Caco-2 (cell line): ENCODE results near the gene PTGES2. TPM values are rescaled to one million over a fixed set of nuclear protein-coding genes. Genes with fewer than 3 reads are reported as not detected.

ENCODE experiments used
- BruUV-seq: library from RNA; stranded (reverse); fragments of 400-500 nt; replicated peaks from 2 replicates; lab custom pipeline; 2021; lab: Mats Ljungman, UMichigan
- CTCF ChIA-PET: fragments of 300-600 bp; sonication (Branson Sonifier 250); formaldehyde crosslinking; loops from one replicate; lab custom pipeline; 2022; ENCODE audit warnings: antibody characterized with exemption; lab: Charles Lee
- POLR2A ChIA-PET: fragments of 300-600 bp; sonication (Branson Sonifier 250); formaldehyde crosslinking; loops from one replicate; lab custom pipeline; 2022; ENCODE audit warnings: antibody characterized with exemption; lab: Charles Lee
- DNase-seq, 2 experiments: peaks; one replicate each; pipeline versions ENCODE4 v3.0.0 to v3.0.0-alpha.2; 2020 to 2022
- H3K27me3 ChIP-seq: replicated peaks from 2 replicates; pipeline ENCODE4 v1.6.0; 2011; ENCODE audit warnings: low read length; ENCODE audit not compliant: control insufficient read depth, insufficient read depth
- H3K36me3 ChIP-seq: 2 replicates; pipeline ENCODE4 v1.5.1; 2011; ENCODE audit warnings: low read length; ENCODE audit not compliant: control insufficient read depth, insufficient read depth
- H3K4me1 ChIP-seq: fragments of 250-450 bp; sonication (Bioruptor Pico); 2 replicates; pipeline ENCODE4 v1.5.1; 2020; ENCODE audit warnings: mild to moderate bottlenecking
- H3K4me3 ChIP-seq: 2 replicates; pipeline ENCODE4 v1.5.1; 2011; ENCODE audit warnings: low read depth, mild to moderate bottlenecking, control low read depth, low read length
- H3K9me3 ChIP-seq: fragments of 250-450 bp; sonication (Bioruptor Pico); 2 replicates; pipeline ENCODE4 v1.5.1; 2020; ENCODE audit warnings: mild to moderate bottlenecking, moderate library complexity
- H3K27ac Mint-ChIP-seq: one replicate; pipeline ENCODE4 v1.8.0; 2022; ENCODE audit warnings: mixed read lengths; ENCODE audit not compliant: unreplicated experiment
- H3K27me3 Mint-ChIP-seq: one replicate; pipeline ENCODE4 v1.8.0; 2022; ENCODE audit warnings: mixed read lengths; ENCODE audit not compliant: insufficient read depth, unreplicated experiment
- H3K36me3 Mint-ChIP-seq: one replicate; pipeline ENCODE4 v1.8.0; 2022; ENCODE audit warnings: mild to moderate bottlenecking, mixed read lengths; ENCODE audit not compliant: insufficient read depth, unreplicated experiment
- H3K4me1 Mint-ChIP-seq: one replicate; pipeline ENCODE4 v1.8.0; 2022; ENCODE audit warnings: low read depth, mixed read lengths; ENCODE audit not compliant: unreplicated experiment
- H3K4me3 Mint-ChIP-seq: one replicate; pipeline ENCODE4 v1.8.0; 2022; ENCODE audit warnings: mild to moderate bottlenecking, moderate library complexity, mixed read lengths; ENCODE audit not compliant: unreplicated experiment
- H3K9me3 Mint-ChIP-seq: one replicate; pipeline ENCODE4 v1.8.0; 2022; ENCODE audit warnings: mixed read lengths; ENCODE audit not compliant: unreplicated experiment
- intact Hi-C: fragments of 100-400 bp; cut with micrococcal nuclease; formaldehyde crosslinking; loops from one replicate; pipeline ENCODE4 v1.10.0; 2022; ENCODE audit not compliant: unreplicated experiment
- total RNA-seq: library from RNA; stranded (reverse); gene quantifications from 2 replicates; pipeline ENCODE4 v1.2.3, GENCODE V29; 2022
- TF ChIP-seq, protein P1 (sequence below), 2 experiments: fragments of 200-600 bp in 1 of 2; IDR thresholded peaks; 1 replicate in 1 of 2; 2 replicates in 1 of 2; pipeline versions ENCODE4 v1.5.1 to v1.8.0; 2011 to 2022; ENCODE audit warnings: antibody characterized with exemption in 1 of 2, control low read depth in 1 of 2, inconsistent platforms in 1 of 2, low read depth in 1 of 2, low read length in 1 of 2, mild to moderate bottlenecking in 1 of 2, moderate library complexity in 1 of 2; ENCODE audit not compliant: insufficient read depth in 1 of 2, severe bottlenecking in 1 of 2, unreplicated experiment in 1 of 2

PTGES2 gene
- total RNA-seq, 1 experiment from 2014 or later, result 123 TPM

DNA sequence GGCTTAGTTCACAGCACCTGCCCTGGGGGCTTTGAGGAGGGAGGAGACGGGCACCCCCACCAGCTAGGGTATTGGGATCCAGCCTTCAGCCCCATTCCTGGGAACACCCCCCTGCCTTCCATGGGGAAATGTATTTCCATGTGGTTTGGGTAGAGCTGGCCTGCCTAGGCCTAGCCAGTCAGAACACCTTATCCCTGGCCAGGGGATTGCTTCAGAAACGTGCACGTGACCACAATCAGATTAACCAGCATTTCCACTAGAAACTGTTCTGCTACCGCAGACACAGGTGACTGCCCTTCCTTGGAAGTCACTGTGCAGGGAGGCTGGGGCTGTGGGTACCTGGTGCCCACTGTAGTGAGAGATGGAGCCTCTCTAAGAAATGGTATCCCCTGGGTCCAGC is 46.5 kb upstream of the PTGES2 start:
- POLR2A ChIA-PET, result interaction anchor here (0.6 kb wide), 1 partner anchor 15 kb away, joined by 6 read pairs; no protein-coding TSS in a partner anchor
- Mint-ChIP-seq H3K4me1 (no peaks in the 10 kb centered on the region), H3K9me3 (no peaks in the 10 kb centered on the region), H3K27me3 (no peaks in the 10 kb centered on the region), H3K36me3 (peaks cover 48% of the 10 kb centered on the region), H3K4me3 (no peak overlapping the region), H3K27ac (no peak overlapping the region)
- H3K4me1 ChIP-seq, result peaks cover 13% of the 10 kb centered on the region
- H3K36me3 ChIP-seq, result peaks cover 3% of the 10 kb centered on the region; the same call in 1 of the 2 replicates
- no peaks in the 10 kb centered on the region for H3K27me3 ChIP-seq
- DNase-seq, result no peak
- 0 out of 2 replicates have a peak, but pooled peaks cover 1% of the 10 kb centered on the region for H3K9me3 ChIP-seq
- TF ChIP-seq, protein P1, sequence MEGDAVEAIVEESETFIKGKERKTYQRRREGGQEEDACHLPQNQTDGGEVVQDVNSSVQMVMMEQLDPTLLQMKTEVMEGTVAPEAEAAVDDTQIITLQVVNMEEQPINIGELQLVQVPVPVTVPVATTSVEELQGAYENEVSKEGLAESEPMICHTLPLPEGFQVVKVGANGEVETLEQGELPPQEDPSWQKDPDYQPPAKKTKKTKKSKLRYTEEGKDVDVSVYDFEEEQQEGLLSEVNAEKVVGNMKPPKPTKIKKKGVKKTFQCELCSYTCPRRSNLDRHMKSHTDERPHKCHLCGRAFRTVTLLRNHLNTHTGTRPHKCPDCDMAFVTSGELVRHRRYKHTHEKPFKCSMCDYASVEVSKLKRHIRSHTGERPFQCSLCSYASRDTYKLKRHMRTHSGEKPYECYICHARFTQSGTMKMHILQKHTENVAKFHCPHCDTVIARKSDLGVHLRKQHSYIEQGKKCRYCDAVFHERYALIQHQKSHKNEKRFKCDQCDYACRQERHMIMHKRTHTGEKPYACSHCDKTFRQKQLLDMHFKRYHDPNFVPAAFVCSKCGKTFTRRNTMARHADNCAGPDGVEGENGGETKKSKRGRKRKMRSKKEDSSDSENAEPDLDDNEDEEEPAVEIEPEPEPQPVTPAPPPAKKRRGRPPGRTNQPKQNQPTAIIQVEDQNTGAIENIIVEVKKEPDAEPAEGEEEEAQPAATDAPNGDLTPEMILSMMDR (IDR thresholded peaks at IDR 0.05; ENCODE audit: insufficient read depth in 1 of 2, low read depth in 1 of 2, low read length in 1 of 2, severe bottlenecking in 1 of 2, unreplicated experiment in 1 of 2), result no peak
- intact Hi-C loops, result no loop called here
- BruUV-seq, result no TSS peak
- CTCF ChIA-PET, result no interaction called here
- H3K4me3 ChIP-seq, result no peak overlapping the region

DNA sequence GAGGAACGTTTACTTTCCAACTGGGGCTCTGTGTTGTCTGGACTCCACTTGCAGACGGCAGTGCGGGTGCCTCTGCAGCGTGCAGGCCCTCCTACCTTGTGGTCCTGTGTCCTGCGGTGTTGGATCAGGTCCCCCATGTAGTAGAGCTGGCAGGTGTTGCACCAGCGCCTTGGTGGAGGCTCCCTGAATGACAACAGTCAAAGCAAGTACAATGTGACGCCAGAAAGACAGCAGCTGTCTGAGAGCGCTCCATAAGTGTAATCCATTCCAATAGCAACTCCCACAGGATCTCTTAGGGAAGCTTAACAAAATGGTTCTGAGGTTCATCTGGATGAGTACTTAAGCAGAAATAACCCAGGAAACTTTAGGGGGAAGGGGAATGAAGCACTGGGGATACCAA is 42.4 kb upstream of the PTGES2 start:
- Mint-ChIP-seq H3K4me3 (no peak overlapping the region), H3K4me1 (no peaks in the 10 kb centered on the region), H3K9me3 (no peaks in the 10 kb centered on the region), H3K27ac (no peak overlapping the region), H3K36me3 (peaks cover 60% of the 10 kb centered on the region), H3K27me3 (no peaks in the 10 kb centered on the region)
- no TSS peak for BruUV-seq
- ChIA-PET CTCF (no interaction called here), POLR2A (interaction anchor here (0.5 to 1.2 kb wide), 2 partner anchors 21 to 49 kb away, joined by 3 read pairs; no protein-coding TSS in a partner anchor)
- Histone ChIP-seq H3K27me3 (no peaks in the 10 kb centered on the region), H3K9me3 (no peaks in the 10 kb centered on the region), H3K4me1 (no peaks in the 10 kb centered on the region), H3K36me3 (peaks cover 2% of the 10 kb centered on the region), H3K4me3 (no peak overlapping the region)
- no peak for DNase-seq
- intact Hi-C loops, result no loop called here
- TF ChIP-seq, protein P1 (IDR thresholded peaks at IDR 0.05; ENCODE audit: insufficient read depth in 1 of 2, low read depth in 1 of 2, low read length in 1 of 2, severe bottlenecking in 1 of 2, unreplicated experiment in 1 of 2), result no peak

GRCh38 chr9:128169492-128169891 is 42.0 kb upstream of the PTGES2 start:
- Mint-ChIP-seq H3K4me1 (no peaks in the 10 kb centered on the region), H3K9me3 (no peaks in the 10 kb centered on the region), H3K4me3 (no peak overlapping the region), H3K27ac (no peak overlapping the region), H3K27me3 (no peaks in the 10 kb centered on the region), H3K36me3 (peaks cover 61% of the 10 kb centered on the region)
- intact Hi-C loops, result no loop called here
- Histone ChIP-seq H3K4me1 (no peaks in the 10 kb centered on the region), H3K4me3 (no peak overlapping the region), H3K27me3 (no peaks in the 10 kb centered on the region), H3K36me3 (peaks cover 2% of the 10 kb centered on the region), H3K9me3 (no peaks in the 10 kb centered on the region)
- TF ChIP-seq, protein P1 (IDR thresholded peaks at IDR 0.05; ENCODE audit: insufficient read depth in 1 of 2, low read depth in 1 of 2, low read length in 1 of 2, severe bottlenecking in 1 of 2, unreplicated experiment in 1 of 2), result no peak
- CTCF ChIA-PET, result no interaction called here
- POLR2A ChIA-PET, result interaction anchor here (0.5 to 1.2 kb wide), 2 partner anchors 21 to 49 kb away, joined by 3 read pairs; no protein-coding TSS in a partner anchor
- BruUV-seq, result no TSS peak
- DNase-seq, result no peak
